Activated effector memory CD4-positive, alpha-beta T cell treated with Interleukin-2 at 50 U/mL for 16 hours (primary cell): ENCODE results near the gene HES7.
"Not testable (repeated sequence)": the region's sequence is repeated elsewhere in the genome, so short reads cannot be mapped to it uniquely, and the experiment has no call there.

Source experiments
- DNase-seq: peaks from one replicate; pipeline ENCODE4 v3.0.0-alpha.2; 2020

Gene HES7

GRCh38 chr17:8121407-8121680 is 2.6 kb downstream of the HES7 start:
- no peak for DNase-seq

- peak; percentile 32 for DNase-seq
These were observed 3.1 kb downstream of the HES7 start for GRCh38 chr17:8120520-8121406.

GRCh38 chr17:8119581-8120519 is 4.1 kb downstream of the HES7 start:
- peak; percentile 60 for DNase-seq

- peak; percentile 75 for DNase-seq
These were observed 4.9 kb downstream of the HES7 start for GRCh38 chr17:8118769-8119580.

- DNase-seq = no peak
These were observed 5.7 kb downstream of the HES7 start, which contains the start of gene ALOXE3 for GRCh38 chr17:8117980-8118768. TSS of gene ALOXE3 (minus strand) at chr17:8118514. CDS start at chr17:8117990, 524 bp downstream.

GRCh38 chr17:8117367-8117979 is 6.4 kb downstream of the HES7 start:
- DNase-seq = no peak

- DNase-seq = no peak
These were observed 7.1 kb downstream of the HES7 start for GRCh38 chr17:8116776-8117175.

- DNase-seq = no peak
These were observed 13.0 kb downstream of the HES7 start for GRCh38 chr17:8110907-8111306.

- no peak for DNase-seq
These were observed 13.5 kb downstream of the HES7 start for GRCh38 chr17:8110456-8110804.

- peak; percentile 74 for DNase-seq
These were observed 14.0 kb downstream of the HES7 start for GRCh38 chr17:8109661-8110455.

- no peak for DNase-seq
These were observed 14.8 kb downstream of the HES7 start for GRCh38 chr17:8108972-8109660.

- DNase-seq = not testable (repeated sequence)
These were observed 16.9 kb downstream of the HES7 start for GRCh38 chr17:8106980-8107379.

- no peak for DNase-seq
These were observed 17.9 kb downstream of the HES7 start for GRCh38 chr17:8105957-8106398.

GRCh38 chr17:8104911-8105310 is 19.0 kb downstream of the HES7 start:
- DNase-seq = no peak

GRCh38 chr17:8103549-8103948 is 20.4 kb downstream of the HES7 start:
- no peak for DNase-seq

GRCh38 chr17:8101721-8102120 is 22.2 kb downstream of the HES7 start:
- DNase-seq = no peak

GRCh38 chr17:8100763-8101162 is 23.1 kb downstream of the HES7 start:
- DNase-seq = no peak

- DNase-seq = no peak
These were observed 23.8 kb downstream of the HES7 start for GRCh38 chr17:8100111-8100510.

GRCh38 chr17:8096541-8096940 is 27.4 kb downstream of the HES7 start:
- DNase-seq = no peak

GRCh38 chr17:8095361-8095760 is 28.5 kb downstream of the HES7 start:
- no peak for DNase-seq
